Measurements from ENCODE around the gene PNMT. TPM values are rescaled to one million over a fixed set of nuclear protein-coding genes. Genes with fewer than 3 reads are reported as not detected.

The PNMT gene
- polyA plus RNA-seq, 3 donors = not detected

- H3K9me3 ChIP-seq (replicated peaks in 1 of 2; ENCODE audit: control insufficient read depth in 1 of 2, insufficient read depth in 1 of 2, low read length in 2 of 2) = peaks cover 0 to 11% of the 10 kb centered on the region in 2 donors
- no peak overlapping the region for H3K27ac ChIP-seq (ENCODE audit: low read depth in 1 of 2, low read length in 2 of 2)
- intact Hi-C loops (cut with micrococcal nuclease) = loop anchor here in 1 of 2 donors (5.0 kb wide), 1 partner anchor 45 kb away; no protein-coding TSS in a partner anchor
- peak overlapping the region; percentile 65 for H2AFZ ChIP-seq (ENCODE audit: insufficient read depth, low read depth, low read length, poor library complexity, severe bottlenecking)
- H3K4me3 ChIP-seq (replicated peaks in 1 of 3; ENCODE audit: low read depth in 2 of 3, low read length in 3 of 3) = peak overlapping the region in 1 of 3 experiments; percentile 63
- no peak overlapping the region for H3K9ac ChIP-seq (ENCODE audit: insufficient read depth, low read length, poor library complexity, severe bottlenecking)
- Mint-ChIP-seq H3K4me1 (peaks cover 14% of the 10 kb centered on the region), H3K4me3 (peak overlapping the region in 1 of 2 donors; percentile 77), H3K27ac (no peak overlapping the region), H3K36me3 (peaks cover 7 to 9% of the 10 kb centered on the region in 2 donors), H3K9me3 (peaks cover 0 to 14% (median 5%) of the 10 kb centered on the region in 7 donors), H3K27me3 (ENCODE audit: low read depth in 3 of 3) (peaks cover 56 to 87% (median 68%) of the 10 kb centered on the region in 3 donors)
- peaks cover 12 to 14% of the 10 kb centered on the region in 2 donors for H3K4me1 ChIP-seq (ENCODE audit: control insufficient read depth in 1 of 2, insufficient read depth in 2 of 2, low read length in 2 of 2)
- H4K20me1 ChIP-seq (ENCODE audit: insufficient read depth, low read length) = peaks cover 7% of the 10 kb centered on the region
- H3K4me2 ChIP-seq (replicated peaks; ENCODE audit: extremely low read depth, low read length, poor library complexity, severe bottlenecking) = peak overlapping the region; percentile 64
- TF ChIP-seq, protein P1, sequence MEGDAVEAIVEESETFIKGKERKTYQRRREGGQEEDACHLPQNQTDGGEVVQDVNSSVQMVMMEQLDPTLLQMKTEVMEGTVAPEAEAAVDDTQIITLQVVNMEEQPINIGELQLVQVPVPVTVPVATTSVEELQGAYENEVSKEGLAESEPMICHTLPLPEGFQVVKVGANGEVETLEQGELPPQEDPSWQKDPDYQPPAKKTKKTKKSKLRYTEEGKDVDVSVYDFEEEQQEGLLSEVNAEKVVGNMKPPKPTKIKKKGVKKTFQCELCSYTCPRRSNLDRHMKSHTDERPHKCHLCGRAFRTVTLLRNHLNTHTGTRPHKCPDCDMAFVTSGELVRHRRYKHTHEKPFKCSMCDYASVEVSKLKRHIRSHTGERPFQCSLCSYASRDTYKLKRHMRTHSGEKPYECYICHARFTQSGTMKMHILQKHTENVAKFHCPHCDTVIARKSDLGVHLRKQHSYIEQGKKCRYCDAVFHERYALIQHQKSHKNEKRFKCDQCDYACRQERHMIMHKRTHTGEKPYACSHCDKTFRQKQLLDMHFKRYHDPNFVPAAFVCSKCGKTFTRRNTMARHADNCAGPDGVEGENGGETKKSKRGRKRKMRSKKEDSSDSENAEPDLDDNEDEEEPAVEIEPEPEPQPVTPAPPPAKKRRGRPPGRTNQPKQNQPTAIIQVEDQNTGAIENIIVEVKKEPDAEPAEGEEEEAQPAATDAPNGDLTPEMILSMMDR (IDR thresholded peaks at IDR 0.05) = no peak
- H3K27me3 ChIP-seq (ENCODE audit: control insufficient read depth in 2 of 2, insufficient read depth in 2 of 2, low read length in 2 of 2) = peaks cover 19 to 68% of the 10 kb centered on the region in 2 donors
- no peak for DNase-seq
- no peaks in the 10 kb centered on the region for H3K79me2 ChIP-seq (ENCODE audit: insufficient read depth, low read length)
- peaks cover 6 to 7% of the 10 kb centered on the region in 2 donors for H3K36me3 ChIP-seq (replicated peaks in 1 of 2; ENCODE audit: control insufficient read depth in 1 of 2, insufficient read depth in 2 of 2, low read length in 2 of 2)
- 7% methylated on average over 37 of the region's 49 CpGs for WGBS (ENCODE audit: insufficient coverage)
Measured at GRCh38 chr17:39667262-39667944, 850 bp upstream of the PNMT start.

- no peak overlapping the region for H3K4me3 Mint-ChIP-seq
- 93% methylated on average over 13 of the region's 23 CpGs for WGBS (ENCODE audit: insufficient coverage)
- H3K36me3 Mint-ChIP-seq = peaks cover 0 to 1% of the 10 kb centered on the region in 2 donors
- peaks cover 14% of the 10 kb centered on the region for H3K4me1 Mint-ChIP-seq
- Histone ChIP-seq H2AFZ (ENCODE audit: insufficient read depth, low read depth, low read length, poor library complexity, severe bottlenecking) (no peak overlapping the region), H3K9ac (ENCODE audit: insufficient read depth, low read length, poor library complexity, severe bottlenecking) (no peak overlapping the region), H3K9me3 (replicated peaks in 1 of 2; ENCODE audit: control insufficient read depth in 1 of 2, insufficient read depth in 1 of 2, low read length in 2 of 2) (peaks cover 0 to 11% of the 10 kb centered on the region in 2 donors), H3K4me2 (replicated peaks; ENCODE audit: extremely low read depth, low read length, poor library complexity, severe bottlenecking) (no peak overlapping the region), H3K4me3 (replicated peaks in 1 of 3; ENCODE audit: low read depth in 2 of 3, low read length in 3 of 3) (no peak overlapping the region), H3K4me1 (ENCODE audit: control insufficient read depth in 1 of 2, insufficient read depth in 2 of 2, low read length in 2 of 2) (peaks cover 12 to 14% of the 10 kb centered on the region in 2 donors), H3K79me2 (ENCODE audit: insufficient read depth, low read length) (no peaks in the 10 kb centered on the region), H3K27ac (ENCODE audit: low read depth in 1 of 2, low read length in 2 of 2) (no peak overlapping the region), H3K36me3 (replicated peaks in 1 of 2; ENCODE audit: control insufficient read depth in 1 of 2, insufficient read depth in 2 of 2, low read length in 2 of 2) (no peaks in the 10 kb centered on the region), H3K27me3 (ENCODE audit: control insufficient read depth in 2 of 2, insufficient read depth in 2 of 2, low read length in 2 of 2) (peaks cover 19 to 65% of the 10 kb centered on the region in 2 donors), H4K20me1 (ENCODE audit: insufficient read depth, low read length) (peaks cover under 1% of the 10 kb centered on the region)
- no peak overlapping the region for H3K27ac Mint-ChIP-seq
- DNase-seq = no peak
- intact Hi-C loops (cut with micrococcal nuclease) = loop anchor here in 1 of 2 donors (5.0 kb wide), 1 partner anchor 48 kb away; no protein-coding TSS in a partner anchor
- peaks cover 55 to 80% (median 63%) of the 10 kb centered on the region in 3 donors for H3K27me3 Mint-ChIP-seq (ENCODE audit: low read depth in 3 of 3)
- H3K9me3 Mint-ChIP-seq = peaks cover 0 to 13% (median 5%) of the 10 kb centered on the region in 7 donors
- TF ChIP-seq, protein P1 (IDR thresholded peaks at IDR 0.05) = no peak
Measured at GRCh38 chr17:39669897-39670735, 1.9 kb downstream of the PNMT start.

Measured in CD14-positive monocyte (primary cell).